GM23248 (cell line): Measurements from ENCODE around the gene SNTG2.

ENCODE experiments used
- EZH2 ChIP-seq: fragments of 200-600 bp; sonication (generic); IDR thresholded peaks from 2 replicates; pipeline ENCODE4 v1.6.1; 2018; ENCODE audit warnings: antibody characterized with exemption, mild to moderate bottlenecking; ENCODE audit not compliant: insufficient read depth, poor library complexity, severe bottlenecking
- EZH2phosphoT487 ChIP-seq: fragments of 200-600 bp; sonication (generic); IDR thresholded peaks from 2 replicates; pipeline ENCODE4 v1.6.1; 2018; ENCODE audit warnings: antibody characterized with exemption, moderate library complexity, mild to moderate bottlenecking, low read depth; ENCODE audit not compliant: insufficient read depth

GRCh38 chr2:919672-920071 is 31.0 kb upstream of the SNTG2 start:
- TF ChIP-seq EZH2 = no peak
- TF ChIP-seq EZH2phosphoT487 = no peak
